CD4-positive, alpha-beta T cell treated with Interleukin-2 at 100 ng/mL for 4 hours (primary cell): Measurements from ENCODE around the gene TAS2R40.
"Not testable (repeated sequence)": the region's sequence is repeated elsewhere in the genome, so short reads cannot be mapped to it uniquely, and the experiment has no call there.

ENCODE experiments used
- DNase-seq: peaks from one replicate; pipeline ENCODE4 v3.0.0-alpha.2; 2020; ENCODE audit warnings: low spot score

Gene TAS2R40

DNA sequence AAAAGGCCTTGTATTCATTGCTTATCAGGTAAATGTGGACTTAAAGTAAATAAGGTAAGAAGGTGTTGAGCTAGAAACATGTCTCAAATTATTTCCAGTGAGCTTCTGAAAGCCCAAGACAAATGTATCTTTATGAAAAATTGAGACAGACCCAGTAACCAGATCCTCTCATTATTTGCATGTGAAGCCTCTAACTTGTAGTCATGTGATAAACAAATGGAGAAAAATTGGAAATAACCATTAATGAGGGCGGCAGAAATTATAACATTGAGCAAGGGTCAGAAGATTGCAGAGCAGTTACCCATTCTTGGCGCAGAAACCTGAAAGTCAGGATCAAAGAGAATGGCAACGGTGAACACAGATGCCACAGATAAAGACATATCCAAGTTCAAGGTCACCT lies at the start of gene TAS2R40:
Gene TAS2R40, plus strand, starts transcription at position 301 of the 400 bp plus-strand sequence. Its CDS starts 42 bp downstream, at position 343.
- no peak for DNase-seq

DNA sequence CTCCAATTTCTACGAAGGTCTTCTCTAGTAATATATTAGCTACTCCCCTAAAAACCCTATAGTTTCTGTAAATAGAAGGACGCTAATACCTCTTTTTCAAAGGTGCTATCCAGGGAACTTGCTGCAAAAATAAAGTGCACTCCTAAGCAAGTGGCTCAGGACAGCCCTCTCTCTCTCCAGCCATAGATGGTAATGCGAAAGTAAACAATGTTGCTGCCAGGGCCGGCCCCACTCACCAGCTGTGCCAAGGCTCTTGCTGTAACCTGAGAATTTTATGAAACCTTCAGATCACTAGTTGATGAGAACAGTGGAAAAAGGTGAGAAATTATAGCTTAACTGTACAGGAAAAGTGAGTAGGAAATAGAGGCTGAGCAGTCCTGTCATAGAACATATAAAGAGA lies 49.5 kb upstream of the TAS2R40 start:
- no peak for DNase-seq

DNA sequence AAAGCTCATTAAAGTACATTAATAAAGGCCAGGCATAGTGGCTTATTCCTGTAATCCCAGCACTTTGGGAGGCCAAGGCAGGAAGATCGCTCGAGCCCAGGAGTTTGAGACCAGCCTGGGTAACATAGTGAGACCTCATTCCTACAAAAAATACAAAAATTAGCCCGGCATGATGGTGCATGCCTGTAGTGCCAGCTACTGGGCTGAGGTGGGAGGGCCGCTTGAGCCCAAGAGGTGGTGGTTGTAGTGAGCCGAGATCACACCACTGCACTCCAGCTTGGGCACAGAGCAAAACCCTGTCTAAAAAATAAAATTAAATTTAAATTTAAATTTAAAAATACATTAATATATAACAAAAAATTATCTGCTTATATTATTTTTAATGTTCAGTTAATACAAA lies 45.7 kb upstream of the TAS2R40 start:
- DNase-seq = no peak

DNA sequence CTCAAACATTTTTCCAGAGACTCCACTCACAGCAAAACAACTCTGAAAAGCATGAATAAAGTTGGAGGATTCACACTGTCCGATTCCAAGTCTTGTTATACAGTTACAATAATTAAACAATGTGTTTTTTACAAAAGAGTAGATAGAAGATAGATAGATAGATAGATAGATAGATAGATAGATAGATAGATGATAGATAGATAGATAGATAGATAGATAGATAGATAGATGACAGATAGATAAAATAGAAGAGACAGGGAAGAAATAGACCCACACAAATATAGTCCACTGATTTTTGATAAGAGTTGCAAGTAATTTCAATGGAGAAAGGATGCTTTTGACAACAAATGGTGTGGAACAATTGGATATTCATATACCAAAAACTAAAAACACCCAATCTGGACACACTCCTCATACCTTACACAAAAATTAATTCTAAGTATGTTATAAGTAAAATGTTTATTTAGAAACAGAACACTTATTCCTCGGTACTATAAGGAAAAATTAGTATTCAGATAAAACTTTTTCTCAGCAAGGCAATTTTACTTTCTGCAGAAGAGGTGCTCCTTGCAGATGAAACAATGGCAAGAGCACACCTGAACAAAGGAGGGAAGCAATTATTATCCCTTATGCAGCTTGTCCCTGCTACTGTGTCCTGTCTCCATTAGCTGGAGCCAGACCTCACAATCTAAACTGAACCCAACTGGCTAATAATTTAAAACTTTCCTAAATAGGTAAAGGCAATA lies 44.3 kb upstream of the TAS2R40 start:
- DNase-seq = no peak

DNA sequence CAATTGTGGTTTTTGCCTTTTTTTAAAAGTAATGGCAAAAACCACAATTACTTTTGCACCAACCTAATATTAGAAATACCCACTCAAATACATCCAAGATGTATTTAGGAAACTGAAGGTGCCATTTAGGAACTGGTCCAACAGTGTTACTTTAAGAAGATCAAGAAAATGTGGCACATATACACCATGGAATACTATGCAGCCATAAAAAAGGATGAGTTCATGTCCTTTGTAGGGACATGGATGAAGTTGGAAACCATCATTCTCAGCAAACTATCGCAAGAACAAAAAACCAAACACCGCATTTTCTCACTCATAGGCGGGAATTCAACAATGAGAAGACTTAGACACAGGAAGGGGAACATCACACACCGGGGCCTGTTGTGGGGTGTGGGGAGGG lies 41.1 kb upstream of the TAS2R40 start:
- not testable (repeated sequence) for DNase-seq

DNA sequence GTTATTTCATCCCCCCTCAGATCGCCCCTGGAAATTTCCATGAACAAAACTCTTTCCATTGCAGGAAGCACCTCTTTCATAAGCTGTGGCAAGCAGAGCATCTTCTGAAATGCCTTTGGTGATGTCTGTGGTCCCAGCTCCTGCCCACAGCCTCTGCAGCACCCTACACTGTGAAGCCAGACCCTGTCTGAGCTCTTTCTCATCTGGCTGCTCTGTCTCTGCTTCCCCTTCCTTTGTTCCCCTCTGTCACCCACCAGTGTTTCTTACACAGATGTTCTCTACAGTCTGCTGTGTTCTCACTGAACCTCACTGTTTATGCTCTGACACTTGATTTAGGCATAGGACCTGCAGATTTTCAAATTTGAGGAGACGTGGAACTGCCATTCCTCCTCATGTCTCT lies 40.5 kb upstream of the TAS2R40 start:
- DNase-seq = no peak

DNA sequence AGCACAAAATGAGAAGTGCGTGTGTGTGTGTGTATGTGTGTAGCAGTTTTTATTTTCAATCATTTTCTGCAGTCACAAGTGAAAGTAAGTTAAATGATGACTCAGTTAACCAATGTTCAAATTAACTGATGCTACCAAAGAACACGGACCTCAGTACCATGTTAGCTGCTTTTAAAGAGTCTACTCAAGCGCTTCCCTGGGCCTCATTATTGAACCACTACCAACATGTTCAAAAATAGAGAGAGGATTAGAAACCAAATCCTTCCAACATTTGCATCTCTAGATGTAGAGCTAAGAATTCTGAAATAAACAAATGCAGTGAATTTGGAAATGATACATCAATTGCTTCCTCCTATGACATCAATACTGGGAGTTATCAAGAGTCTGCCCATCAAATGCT lies 38.8 kb upstream of the TAS2R40 start, which contains the start of gene TAS2R39:
Gene TAS2R39, plus strand, starts transcription at position 396 of the 400 bp plus-strand sequence. Its CDS starts 0 bp downstream, at position 396.
- no peak for DNase-seq

DNA sequence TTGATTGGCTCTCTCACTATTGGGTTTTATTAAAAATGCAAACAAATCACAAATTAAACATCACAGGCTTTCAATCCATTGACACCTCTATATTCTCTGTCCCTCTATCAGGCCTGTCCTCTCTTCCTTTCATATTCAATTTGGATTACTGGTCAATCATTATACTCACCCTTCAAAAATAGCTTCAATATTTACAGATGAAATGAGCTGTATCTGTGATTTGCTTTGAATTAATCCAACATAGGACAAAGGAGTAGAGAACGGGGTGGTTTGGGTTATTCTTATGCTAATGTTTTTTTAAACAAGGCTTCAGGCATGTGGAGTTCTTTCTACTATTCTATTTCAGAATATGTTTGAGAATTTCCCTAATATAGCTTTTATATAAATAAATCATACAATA lies 36.3 kb upstream of the TAS2R40 start:
- no peak for DNase-seq

DNA sequence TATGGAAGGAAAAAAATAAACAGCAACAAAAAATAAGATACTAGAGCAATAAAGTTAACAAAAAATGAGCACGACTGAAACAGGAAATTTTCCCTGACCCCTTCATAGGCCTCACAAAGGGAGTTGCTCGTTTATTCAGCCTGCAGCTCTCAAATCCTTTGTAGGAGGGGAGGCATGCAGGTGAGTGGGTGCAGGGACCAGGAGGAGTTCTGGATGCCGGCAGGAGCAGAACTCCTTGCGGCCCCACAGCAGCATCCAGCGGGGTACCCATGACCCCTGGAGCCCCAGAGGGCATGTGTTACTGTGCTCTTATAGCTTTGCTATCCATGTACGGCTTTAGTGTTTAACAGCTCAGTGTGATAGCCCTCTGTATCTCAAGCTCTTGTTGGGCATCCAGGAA lies 32.8 kb upstream of the TAS2R40 start:
- no peak for DNase-seq

DNA sequence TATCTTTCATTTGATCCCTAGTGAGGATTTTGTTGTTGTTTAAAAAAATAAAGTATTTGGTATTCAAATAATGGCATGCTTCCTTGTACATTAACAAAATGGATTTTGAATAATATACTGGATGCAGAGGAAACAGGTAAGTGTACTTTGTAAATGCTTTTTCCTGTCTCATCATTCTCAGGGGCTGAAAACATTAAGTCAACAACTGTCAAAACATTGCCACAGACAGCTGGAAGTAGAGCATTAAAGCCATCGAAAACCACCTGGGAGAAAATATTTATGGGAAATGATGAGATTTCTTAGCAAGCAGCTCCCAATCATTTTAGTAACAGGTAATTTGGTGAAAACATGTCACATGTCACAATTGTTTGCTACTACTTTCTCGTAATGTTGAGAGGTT lies 28.0 kb upstream of the TAS2R40 start:
- no peak for DNase-seq

DNA sequence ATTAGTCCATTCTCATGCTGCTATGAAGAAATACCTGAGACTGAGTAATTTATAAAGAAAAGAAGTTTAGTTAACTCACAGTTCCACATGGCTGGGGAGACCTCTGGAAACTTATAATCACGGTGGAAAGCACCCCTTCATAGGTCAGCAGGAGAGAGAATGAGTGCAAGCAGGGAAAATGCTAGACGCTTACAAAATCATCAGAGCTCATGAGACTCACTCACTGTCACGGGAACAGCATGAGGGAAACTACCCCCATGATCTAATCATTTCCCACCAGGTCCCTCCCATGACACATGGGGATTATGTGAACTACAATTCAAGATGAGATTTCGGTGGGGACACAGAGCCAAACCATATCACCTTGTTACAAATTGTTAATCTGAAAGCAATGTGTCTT lies 22.8 kb upstream of the TAS2R40 start:
- no peak for DNase-seq

DNA sequence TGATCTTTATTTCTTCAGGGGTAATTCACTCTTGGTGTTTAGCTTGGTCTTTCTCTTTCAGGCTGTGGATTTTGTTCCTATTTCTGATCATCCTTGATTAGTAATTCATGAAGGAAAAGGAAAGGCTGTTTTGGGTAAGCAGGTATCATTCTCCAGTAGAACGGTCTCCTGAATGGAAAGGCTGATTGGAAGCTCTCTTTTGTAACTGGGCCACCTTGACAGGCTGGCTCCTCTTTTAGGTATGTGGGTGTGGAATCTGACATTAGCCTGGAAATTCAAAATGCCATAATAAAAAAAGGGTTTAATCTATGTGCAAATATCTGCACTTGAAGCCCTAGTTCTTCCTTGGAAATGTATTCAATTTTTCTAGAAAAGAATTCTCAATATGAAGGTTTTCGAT lies 19.7 kb upstream of the TAS2R40 start:
- DNase-seq = no peak

DNA sequence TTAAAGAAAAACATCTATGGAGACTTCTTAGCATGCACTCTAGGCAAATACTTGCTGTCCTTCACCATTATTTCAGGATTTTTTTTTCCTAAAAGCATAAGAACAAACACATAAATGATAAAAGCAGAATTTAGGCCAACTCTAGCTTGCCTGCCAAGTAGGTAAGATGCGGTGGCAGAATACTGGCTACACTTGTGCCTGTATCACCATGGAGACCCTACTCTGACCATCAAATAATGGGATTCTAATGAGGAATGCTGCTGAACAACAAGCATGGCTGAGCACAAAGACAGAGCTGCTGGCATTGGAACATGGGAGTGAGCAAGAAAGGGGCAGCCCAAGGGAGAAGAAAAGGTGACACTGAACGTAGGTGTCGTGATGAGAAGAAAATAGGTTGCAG lies 18.5 kb upstream of the TAS2R40 start:
- DNase-seq = no peak

DNA sequence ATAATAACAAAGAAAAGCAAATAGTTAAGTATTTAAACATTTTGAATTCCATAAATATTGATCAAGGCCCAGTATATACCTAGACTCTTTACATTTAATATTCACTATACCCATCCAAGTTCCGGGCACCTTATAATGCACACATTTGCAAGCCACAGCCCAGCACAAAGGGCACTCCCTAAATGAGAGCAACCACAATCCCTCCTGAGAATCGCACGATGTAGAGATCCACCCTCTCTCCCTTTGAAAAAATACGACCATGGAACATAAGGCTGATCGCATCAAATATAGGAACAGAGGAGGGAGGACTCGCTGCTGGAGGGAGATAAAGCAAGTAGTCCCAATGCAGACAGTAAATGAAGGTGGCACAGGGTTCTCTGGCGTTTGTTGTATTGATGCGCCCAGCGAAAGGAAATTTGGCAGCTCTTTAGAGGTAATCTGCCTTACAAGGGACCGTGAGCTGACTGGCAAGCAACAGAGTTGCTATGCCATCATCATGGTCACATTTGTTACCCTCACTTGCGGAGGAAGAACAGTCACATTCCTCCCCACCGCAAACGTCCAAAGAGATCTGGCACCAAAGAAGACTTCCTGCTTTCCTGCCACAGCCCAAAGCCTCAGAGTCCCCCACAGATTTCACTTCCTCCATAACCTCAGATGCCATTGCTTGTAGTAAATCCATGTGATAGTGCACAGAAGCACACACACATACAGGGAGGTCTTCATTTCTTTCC lies 16.1 kb upstream of the TAS2R40 start:
- peak; percentile 22 for DNase-seq

DNA sequence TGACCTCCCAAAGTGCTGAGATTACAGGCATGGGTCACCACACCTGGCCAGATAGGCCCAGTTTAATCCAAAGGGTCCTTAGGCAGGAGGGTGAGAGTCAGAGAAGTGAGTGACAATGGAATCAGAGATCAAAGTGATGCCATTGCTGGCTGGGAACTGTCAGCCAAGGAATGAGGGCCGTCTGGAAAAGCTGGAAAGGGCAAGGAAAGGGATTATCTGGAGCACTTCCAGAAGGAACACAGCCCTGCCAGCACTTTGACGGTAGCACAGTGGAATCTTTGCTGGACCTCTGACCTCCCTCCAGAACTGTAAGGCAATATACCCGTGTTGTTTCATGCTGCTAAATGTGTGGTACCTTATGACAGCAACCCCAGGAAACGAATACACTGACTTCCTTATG lies 11.3 kb upstream of the TAS2R40 start:
- DNase-seq = no peak

DNA sequence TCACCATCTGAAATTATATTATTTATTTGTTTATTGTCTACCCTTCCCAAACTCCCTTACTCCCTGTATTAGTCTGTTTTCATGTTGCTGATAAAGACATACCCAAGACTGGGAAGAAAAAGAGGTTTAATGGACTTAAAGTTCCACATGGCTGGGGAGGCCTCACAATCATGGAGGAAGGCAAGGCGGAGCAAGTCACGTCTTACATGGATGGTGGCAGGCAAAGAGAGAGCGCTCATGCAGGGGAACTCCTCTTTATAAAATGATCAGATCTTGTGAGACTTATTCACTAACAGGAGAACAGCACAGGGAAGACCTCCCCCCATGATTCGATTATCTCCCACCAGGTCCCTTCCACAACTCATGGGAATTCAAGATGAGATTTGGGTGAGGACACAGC lies 8.4 kb upstream of the TAS2R40 start:
- not testable (repeated sequence) for DNase-seq

DNA sequence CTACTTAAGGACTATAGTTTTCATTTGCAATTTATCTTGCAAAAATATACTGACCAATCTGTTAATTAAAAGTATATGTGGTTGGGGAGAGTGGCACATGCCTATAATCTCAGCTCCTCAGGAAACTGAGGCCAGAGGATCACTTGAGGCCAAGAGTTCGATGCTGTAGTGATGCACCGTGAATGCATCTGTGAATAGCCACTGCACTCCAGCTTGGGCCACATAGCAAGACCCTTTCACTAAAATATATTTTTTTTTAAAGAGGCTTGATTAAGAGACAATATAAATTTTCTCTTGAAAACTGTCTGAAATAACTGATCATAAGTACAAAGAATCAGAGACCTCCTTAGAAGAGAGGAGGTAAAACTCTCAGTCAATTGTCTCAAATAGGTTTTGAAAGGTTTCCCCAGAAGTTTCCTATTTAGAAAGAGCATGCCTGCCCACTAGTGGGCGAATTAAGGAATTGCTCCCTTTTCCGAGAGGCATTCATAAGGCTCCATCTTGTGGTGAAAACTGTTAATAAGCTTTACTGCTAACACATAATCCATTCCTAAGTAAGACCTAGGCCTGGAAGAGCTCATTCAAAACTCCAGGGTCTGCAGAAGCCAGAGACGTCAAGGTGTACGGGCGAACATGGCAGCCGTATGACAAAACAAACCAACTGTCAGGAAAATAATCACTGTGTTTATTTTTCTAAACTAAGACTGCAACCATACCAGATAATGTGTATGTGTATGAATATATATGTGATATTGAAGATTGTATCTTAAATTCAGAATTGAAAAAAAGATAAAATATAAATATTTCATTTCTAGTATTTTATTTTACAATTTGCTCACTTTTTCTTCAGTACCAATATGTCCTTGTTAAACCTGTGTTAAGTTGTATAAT lies 6.8 kb upstream of the TAS2R40 start:
- peak; percentile 83 for DNase-seq

DNA sequence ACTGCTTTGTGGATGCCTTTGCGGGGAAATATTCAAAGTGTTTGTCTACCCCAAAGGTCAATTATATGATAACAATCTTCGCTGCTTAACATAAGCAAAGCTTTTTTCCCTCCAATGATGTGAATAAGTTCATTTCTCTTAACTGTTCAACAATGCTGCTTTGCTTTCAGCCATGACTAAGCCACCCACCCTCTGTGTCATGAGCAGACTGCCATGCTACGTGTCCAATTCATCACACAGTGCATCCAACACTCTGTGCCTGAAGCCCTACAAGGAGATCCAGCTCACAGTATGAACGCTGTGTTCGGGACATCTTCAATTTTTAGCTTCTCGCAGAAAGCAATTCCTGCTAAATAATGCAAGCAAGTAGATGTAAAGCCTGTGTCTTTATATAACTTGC lies 5.7 kb upstream of the TAS2R40 start:
- no peak for DNase-seq

DNA sequence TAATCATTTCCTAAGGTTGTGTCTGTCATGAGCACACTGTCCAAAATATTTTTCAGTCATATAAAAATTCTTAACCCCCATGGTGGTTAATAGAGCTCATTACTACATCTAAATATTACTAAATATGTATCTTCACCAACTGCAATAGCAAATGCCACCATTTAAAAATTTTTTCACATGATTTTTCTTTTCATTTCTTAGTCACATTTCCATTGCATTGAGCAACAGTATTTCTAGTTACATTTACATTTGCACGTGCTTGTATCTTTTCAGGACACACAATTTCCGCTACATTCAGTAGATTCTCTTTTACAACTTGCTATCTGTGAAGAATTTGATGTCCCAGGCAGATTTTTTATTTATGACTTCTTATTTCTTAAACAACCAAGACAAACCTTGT lies 5.2 kb upstream of the TAS2R40 start:
- no peak for DNase-seq

DNA sequence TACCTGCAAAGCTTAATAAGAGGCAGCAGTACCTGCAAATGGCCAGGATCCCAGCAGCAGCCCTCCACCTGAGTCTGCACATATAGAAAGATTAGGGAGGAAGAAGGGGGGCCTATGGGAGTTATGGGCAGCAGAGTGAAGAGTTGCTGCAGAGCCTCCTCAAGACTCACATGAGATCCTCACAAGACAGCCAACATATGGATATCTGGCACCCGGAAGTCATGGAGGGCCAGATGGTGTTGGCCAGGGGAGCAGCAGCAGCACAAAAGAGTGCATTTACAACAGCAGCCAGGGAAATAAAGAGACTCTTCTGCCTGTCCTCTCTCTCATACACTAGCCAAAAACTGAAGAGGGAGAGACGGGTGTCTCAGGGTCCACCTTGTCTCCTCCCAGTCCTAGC lies 4.0 kb upstream of the TAS2R40 start:
- no peak for DNase-seq

DNA sequence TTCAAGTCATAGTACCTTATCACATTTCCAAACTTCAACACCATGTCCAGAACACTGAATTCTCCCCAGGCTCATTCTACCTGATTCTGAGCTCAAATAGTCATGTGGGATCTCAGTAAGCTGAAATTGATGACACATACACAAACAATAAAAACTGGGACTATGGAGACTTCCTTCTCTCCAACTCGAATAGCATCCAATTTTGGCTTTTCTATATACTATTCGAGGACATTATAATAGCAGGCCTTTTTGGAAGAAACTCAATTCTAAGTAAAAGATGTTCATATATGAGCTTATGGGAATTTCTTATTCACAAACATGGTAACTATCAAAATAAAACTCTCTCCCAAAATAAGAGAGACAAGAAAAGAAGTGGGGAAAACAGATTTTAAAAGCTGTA lies 551 bp upstream of the TAS2R40 start:
- DNase-seq = no peak

DNA sequence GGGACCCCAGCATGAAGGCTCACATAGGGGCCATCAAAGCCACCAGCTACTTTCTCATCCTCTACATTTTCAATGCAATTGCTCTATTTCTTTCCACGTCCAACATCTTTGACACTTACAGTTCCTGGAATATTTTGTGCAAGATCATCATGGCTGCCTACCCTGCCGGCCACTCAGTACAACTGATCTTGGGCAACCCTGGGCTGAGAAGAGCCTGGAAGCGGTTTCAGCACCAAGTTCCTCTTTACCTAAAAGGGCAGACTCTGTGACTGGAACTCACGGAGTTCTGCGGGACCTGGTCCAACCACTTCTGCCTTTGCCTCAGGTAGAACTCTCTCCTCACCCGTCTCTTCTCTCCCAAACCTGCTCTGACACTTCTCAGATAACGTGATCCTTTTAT lies 945 bp downstream of the TAS2R40 start:
- DNase-seq = no peak

DNA sequence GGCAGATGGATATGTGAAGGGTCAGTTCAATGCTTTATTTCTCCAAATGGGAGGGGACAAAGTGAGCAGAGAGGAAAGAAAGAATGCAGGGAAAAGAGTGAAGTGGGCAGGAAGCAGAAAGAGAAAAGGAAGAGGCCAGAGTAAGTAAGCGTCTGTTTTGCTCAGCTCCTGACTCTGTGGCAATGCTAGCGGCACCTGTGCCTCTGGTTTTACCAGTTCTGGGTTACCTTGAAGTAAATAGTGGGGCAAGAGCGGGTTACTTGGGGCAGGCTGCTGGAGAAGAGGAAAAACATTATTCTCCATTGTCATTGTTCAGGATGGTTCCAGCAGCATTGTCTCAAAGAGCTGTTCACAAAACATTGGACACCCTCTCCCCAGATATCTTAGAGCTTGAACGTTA lies 1.9 kb downstream of the TAS2R40 start:
- no peak for DNase-seq
